SK-N-SH treated with all-trans-retinoic acid at 6 μM for 48 hours (cell line): ENCODE data around the gene SLC30A10.

Experiments used
- ARNTL ChIP-seq: fragments of 450-650 bp; formaldehyde crosslinking; IDR thresholded peaks from 2 replicates; pipeline ENCODE4 v1.5.0; 2020; ENCODE audit warnings: low read depth, mild to moderate bottlenecking, moderate library complexity, borderline replicate concordance
- CREB5 ChIP-seq: fragments of 250-450 bp; sonication (Bioruptor Pico); IDR thresholded peaks from 2 replicates; pipeline ENCODE4 v1.5.1; 2020; ENCODE audit warnings: low read depth, mild to moderate bottlenecking, moderate library complexity
- CSDC2 ChIP-seq: fragments of 250-450 bp; sonication (Bioruptor Pico); IDR thresholded peaks from 2 replicates; pipeline ENCODE4 v1.5.0; 2020; ENCODE audit warnings: mild to moderate bottlenecking, moderate library complexity
- ESRRG ChIP-seq: fragments of 250-450 bp; sonication (Bioruptor Pico); IDR thresholded peaks from 2 replicates; pipeline ENCODE4 v1.6.1; 2021; ENCODE audit warnings: mild to moderate bottlenecking
- GLIS3 ChIP-seq: fragments of 250-450 bp; sonication (Bioruptor Pico); IDR thresholded peaks from 2 replicates; pipeline ENCODE4 v1.5.0; 2020; ENCODE audit warnings: mild to moderate bottlenecking, moderate library complexity
- PATZ1 ChIP-seq: fragments of 250-450 bp; sonication (Bioruptor Pico); IDR thresholded peaks from 2 replicates; pipeline ENCODE4 v1.8.0; 2020; ENCODE audit warnings: mild to moderate bottlenecking, moderate library complexity, borderline replicate concordance
- PPARA ChIP-seq: fragments of 250-450 bp; sonication (Bioruptor Pico); IDR thresholded peaks from 2 replicates; pipeline ENCODE4 v1.5.0; 2020; ENCODE audit warnings: mild to moderate bottlenecking, borderline replicate concordance
- RARB ChIP-seq: fragments of 250-450 bp; sonication (Bioruptor Pico); IDR thresholded peaks from 2 replicates; pipeline ENCODE4 v1.8.0; 2021; ENCODE audit warnings: mild to moderate bottlenecking, moderate library complexity
- ZC3H10 ChIP-seq: fragments of 250-450 bp; sonication (Bioruptor Pico); IDR thresholded peaks from 2 replicates; pipeline ENCODE4 v1.5.1; 2021; ENCODE audit warnings: mild to moderate bottlenecking, moderate library complexity
- ZFP3 ChIP-seq: fragments of 250-450 bp; sonication (Bioruptor Pico); IDR thresholded peaks from 2 replicates; pipeline ENCODE4 v1.5.0; 2020; ENCODE audit warnings: mild to moderate bottlenecking, moderate library complexity
- ZFP30 ChIP-seq: fragments of 450-650 bp; formaldehyde crosslinking; IDR thresholded peaks from 2 replicates; pipeline ENCODE4 v1.5.0; 2022; ENCODE audit warnings: mild to moderate bottlenecking, moderate library complexity
- ZNF565 ChIP-seq: fragments of 450-650 bp; formaldehyde crosslinking; conservative IDR thresholded peaks from 2 replicates; pipeline ENCODE4 v1.5.0; 2020; ENCODE audit warnings: low read depth, mild to moderate bottlenecking, moderate library complexity
- ZNF8 ChIP-seq: fragments of 450-650 bp; formaldehyde crosslinking; IDR thresholded peaks from 2 replicates; pipeline ENCODE4 v1.5.0; 2020; ENCODE audit warnings: mild to moderate bottlenecking, moderate library complexity
- TF ChIP-seq, protein P1 (sequence below): fragments of 250-450 bp; sonication (Bioruptor Pico); IDR thresholded peaks from 2 replicates; pipeline ENCODE4 v1.5.1; 2021; ENCODE audit warnings: mild to moderate bottlenecking, moderate library complexity

DNA sequence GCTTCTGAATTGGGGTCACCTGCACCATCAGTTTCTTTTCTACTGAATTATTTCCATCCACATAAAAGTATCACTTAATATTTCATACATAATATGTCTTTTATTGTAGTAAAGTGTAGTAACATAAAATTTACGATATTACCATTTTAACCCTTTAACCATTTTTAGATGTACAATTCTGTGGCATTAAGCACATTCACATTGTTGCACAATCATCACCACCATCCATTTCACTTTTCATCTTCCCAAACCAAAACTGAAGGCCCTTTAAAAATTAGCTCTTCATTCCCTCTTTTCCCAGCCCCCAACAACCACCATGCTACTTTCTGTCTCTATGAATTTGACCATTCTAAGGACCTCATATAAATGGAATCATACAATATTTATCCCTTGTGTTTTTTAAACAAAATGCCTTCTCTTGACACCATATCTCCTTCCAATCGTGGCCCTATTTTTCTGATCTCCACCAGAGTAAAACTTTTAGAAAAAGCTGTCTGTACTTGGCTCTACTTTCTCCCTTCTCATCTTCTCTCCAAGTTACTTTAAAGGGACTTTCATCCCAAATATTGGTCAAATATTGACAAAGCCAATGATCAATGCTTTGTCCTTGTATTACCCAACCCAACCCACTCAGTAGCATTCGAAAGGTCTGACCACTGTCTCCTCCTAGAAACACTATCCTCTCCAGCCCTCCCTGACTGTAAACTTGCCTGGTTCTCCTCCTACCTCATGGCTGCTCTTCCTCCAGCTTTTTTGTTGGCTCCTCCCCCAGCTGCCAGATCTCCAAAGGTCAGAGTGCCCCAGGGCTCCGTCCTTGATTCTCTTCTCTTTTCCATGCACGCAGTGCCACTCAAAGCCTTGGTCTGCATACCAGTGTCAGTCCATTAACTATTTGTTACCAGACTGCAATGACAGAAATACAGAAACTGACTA, 44.7 kb downstream of the SLC30A10 start:
- TF ChIP-seq PATZ1 (CRISPR knock-in tag) (no peak), ZNF565 (CRISPR knock-in tag) (no peak), ZNF8 (CRISPR knock-in tag) (no peak), CREB5 (CRISPR knock-in tag) (no peak), CSDC2 (no peak), RARB (no peak), ZFP3 (CRISPR knock-in tag) (no peak), GLIS3 (CRISPR knock-in tag) (no peak), ZFP30 (CRISPR knock-in tag) (no peak), ZC3H10 (CRISPR knock-in tag) (no peak), PPARA (CRISPR knock-in tag) (no peak), ARNTL (CRISPR knock-in tag) (no peak), ESRRG (no peak)
- TF ChIP-seq, protein P1, sequence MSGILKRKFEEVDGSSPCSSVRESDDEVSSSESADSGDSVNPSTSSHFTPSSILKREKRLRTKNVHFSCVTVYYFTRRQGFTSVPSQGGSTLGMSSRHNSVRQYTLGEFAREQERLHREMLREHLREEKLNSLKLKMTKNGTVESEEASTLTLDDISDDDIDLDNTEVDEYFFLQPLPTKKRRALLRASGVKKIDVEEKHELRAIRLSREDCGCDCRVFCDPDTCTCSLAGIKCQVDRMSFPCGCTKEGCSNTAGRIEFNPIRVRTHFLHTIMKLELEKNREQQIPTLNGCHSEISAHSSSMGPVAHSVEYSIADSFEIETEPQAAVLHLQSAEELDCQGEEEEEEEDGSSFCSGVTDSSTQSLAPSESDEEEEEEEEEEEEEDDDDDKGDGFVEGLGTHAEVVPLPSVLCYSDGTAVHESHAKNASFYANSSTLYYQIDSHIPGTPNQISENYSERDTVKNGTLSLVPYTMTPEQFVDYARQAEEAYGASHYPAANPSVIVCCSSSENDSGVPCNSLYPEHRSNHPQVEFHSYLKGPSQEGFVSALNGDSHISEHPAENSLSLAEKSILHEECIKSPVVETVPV = no peak
